CD14-positive monocyte (primary cell): ENCODE measurements around the gene GRK5. TPM values are rescaled to one million over a fixed set of nuclear protein-coding genes. Genes with fewer than 3 reads are reported as not detected.

ENCODE experiments used
- DNase-seq, 3 donors: peaks; one replicate each; pipeline ENCODE4 v3.0.0-alpha.2; 2011 to 2022
- H2AFZ ChIP-seq: 2 replicates; pipeline ENCODE4 v1.6.0; 2012; ENCODE audit warnings: mild to moderate bottlenecking, low read depth, low read length, inconsistent platforms; ENCODE audit not compliant: insufficient read depth, poor library complexity, severe bottlenecking
- H3K27ac ChIP-seq, 2 donors: 1 replicate in 1 of 2; 2 replicates in 1 of 2; pipeline ENCODE4 v1.5.1; 2012 to 2013; ENCODE audit warnings: low read length in 2 of 2, control low read depth in 1 of 2, inconsistent platforms in 1 of 2, low read depth in 1 of 2, mild to moderate bottlenecking in 1 of 2
- H3K27me3 ChIP-seq, 2 donors: one replicate each; pipeline versions ENCODE4 v1.6.0 to v1.6.1; 2011 to 2013; ENCODE audit warnings: low read length in 2 of 2; ENCODE audit not compliant: control insufficient read depth in 2 of 2, insufficient read depth in 2 of 2
- H3K36me3 ChIP-seq, 2 donors: replicated peaks in 1 of 2; 1 replicate in 1 of 2; 2 replicates in 1 of 2; pipeline versions ENCODE4 v1.5.1 to v1.6.1; 2012 to 2013; ENCODE audit warnings: low read length in 2 of 2, control low read depth in 1 of 2, inconsistent platforms in 1 of 2, mild to moderate bottlenecking in 1 of 2; ENCODE audit not compliant: insufficient read depth in 2 of 2, control insufficient read depth in 1 of 2
- H3K4me1 ChIP-seq, 2 donors: 1 replicate in 1 of 2; 2 replicates in 1 of 2; pipeline versions ENCODE4 v1.5.1 to v1.6.1; 2012 to 2013; ENCODE audit warnings: low read length in 2 of 2, control low read depth in 1 of 2, inconsistent platforms in 1 of 2, mild to moderate bottlenecking in 1 of 2, moderate library complexity in 1 of 2; ENCODE audit not compliant: insufficient read depth in 2 of 2, control insufficient read depth in 1 of 2
- H3K4me2 ChIP-seq: replicated peaks from 2 replicates; pipeline ENCODE3; 2012; ENCODE audit warnings: low read length, moderate library complexity, mild to moderate bottlenecking; ENCODE audit not compliant: poor library complexity, severe bottlenecking; ENCODE audit errors: extremely low read depth
- H3K4me3 ChIP-seq, 3 experiments: fragments of 200-600 bp in 1 of 3; sonication (generic) in 1 of 3; replicated peaks in 1 of 3; 1 replicate in 2 of 3; 2 replicates in 1 of 3; pipeline ENCODE4 v1.5.1; 2011 to 2013; ENCODE audit warnings: low read length in 3 of 3, mild to moderate bottlenecking in 3 of 3, control low read depth in 2 of 3, low read depth in 2 of 3, inconsistent platforms in 1 of 3, moderate library complexity in 1 of 3
- H3K79me2 ChIP-seq: 2 replicates; pipeline ENCODE4 v1.6.0; 2012; ENCODE audit warnings: mild to moderate bottlenecking, control low read depth, inconsistent platforms, low read length, moderate library complexity; ENCODE audit not compliant: insufficient read depth
- H3K9ac ChIP-seq: 2 replicates; pipeline ENCODE4 v1.6.0; 2017; ENCODE audit warnings: low read length, mild to moderate bottlenecking; ENCODE audit not compliant: insufficient read depth, poor library complexity, severe bottlenecking
- H3K9me3 ChIP-seq, 2 donors: replicated peaks in 1 of 2; 1 replicate in 1 of 2; 2 replicates in 1 of 2; pipeline versions ENCODE4 v1.5.1 to v1.6.1; 2012 to 2013; ENCODE audit warnings: low read length in 2 of 2, control low read depth in 1 of 2; ENCODE audit not compliant: control insufficient read depth in 1 of 2, insufficient read depth in 1 of 2
- H4K20me1 ChIP-seq: 2 replicates; pipeline ENCODE4 v1.6.0; 2012; ENCODE audit warnings: mild to moderate bottlenecking, low read length, control low read depth, moderate library complexity; ENCODE audit not compliant: insufficient read depth
- H3K27ac Mint-ChIP-seq, 7 donors: one replicate each; pipeline ENCODE4 v1.8.0; 2020; ENCODE audit warnings: mild to moderate bottlenecking in 7 of 7, mixed read lengths in 7 of 7, moderate library complexity in 6 of 7, inconsistent platforms in 2 of 7
- H3K27me3 Mint-ChIP-seq, 3 donors: one replicate each; pipeline ENCODE4 v1.8.0; 2021 to 2022; ENCODE audit warnings: low read depth in 3 of 3, mild to moderate bottlenecking in 3 of 3, mixed read lengths in 3 of 3, moderate library complexity in 3 of 3, inconsistent platforms in 1 of 3
- H3K36me3 Mint-ChIP-seq, 2 donors: one replicate each; pipeline ENCODE4 v1.8.0; 2020; ENCODE audit warnings: mixed read lengths in 2 of 2, inconsistent platforms in 1 of 2, mild to moderate bottlenecking in 1 of 2
- H3K4me1 Mint-ChIP-seq: one replicate; pipeline ENCODE4 v1.8.0; 2020; ENCODE audit warnings: mild to moderate bottlenecking, mixed read lengths
- H3K4me3 Mint-ChIP-seq, 2 donors: one replicate each; pipeline ENCODE4 v1.8.0; 2020; ENCODE audit warnings: mild to moderate bottlenecking in 2 of 2, mixed read lengths in 2 of 2, moderate library complexity in 1 of 2
- H3K9me3 Mint-ChIP-seq, 7 donors: one replicate each; pipeline ENCODE4 v1.8.0; 2020 to 2022; ENCODE audit warnings: mixed read lengths in 7 of 7, mild to moderate bottlenecking in 6 of 7, moderate library complexity in 6 of 7, inconsistent platforms in 2 of 7
- whole genome bisulfite sequencing: methylation state at CpG from one replicate; pipeline ENCODE4 v1.1.5; 2013; ENCODE audit warnings: missing lambda C conversion rate; ENCODE audit not compliant: insufficient coverage; 5-methylcytosine and 5-hydroxymethylcytosine counted together
- intact Hi-C, 2 donors: fragments of 100-400 bp; cut with micrococcal nuclease; formaldehyde crosslinking; loops; one replicate each; pipeline versions ENCODE4 v1.15.0 to v1.15.1; 2023
- polyA plus RNA-seq, 3 donors: library from polyadenylated mRNA; depleted of rRNA in 1 of 3; unstranded in 2 of 3; stranded (reverse) in 1 of 3; fragments of 300-500 nt in 2 of 3; fragments of >200 nt in 1 of 3; fragmentation: Illumina TruSeq in 2 of 3; gene quantifications; 1 replicate in 2 of 3; 2 replicates in 1 of 3; pipeline ENCODE4 v1.2.3, GENCODE V29; 2012 to 2021
- TF ChIP-seq, protein P1 (sequence below): fragments of 200-600 bp; IDR thresholded peaks from one replicate; pipeline ENCODE4 v1.8.0; 2022; ENCODE audit warnings: antibody characterized with exemption, mild to moderate bottlenecking

GRK5 gene
- polyA plus RNA-seq, 3 donors: 1.2 to 6.5 (median 2.8) TPM

DNA sequence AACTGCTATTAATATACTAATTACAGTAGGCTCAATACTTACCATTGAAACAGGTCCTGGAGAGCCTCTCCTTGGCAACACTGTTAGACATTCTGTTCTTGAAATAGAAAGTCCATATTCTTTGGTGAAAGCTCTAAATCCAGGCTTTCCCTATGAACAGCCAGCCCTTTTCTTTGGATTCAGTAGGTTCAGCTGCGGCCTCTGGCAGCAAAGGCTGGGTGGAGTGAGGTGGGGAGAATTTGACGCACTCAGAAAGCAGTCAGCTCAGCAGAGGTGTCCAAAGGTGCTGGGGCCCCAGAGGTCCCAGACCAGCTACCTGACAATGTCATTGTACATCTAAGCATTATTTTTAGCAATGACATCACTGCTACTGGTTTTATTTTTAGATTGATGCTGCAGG, 146.1 kb downstream of the GRK5 start:
- peaks cover 3 to 6% (median 5%) of the 10 kb centered on the region in 3 donors for H3K27me3 Mint-ChIP-seq
- no peaks in the 10 kb centered on the region for H3K27me3 ChIP-seq
- no peak overlapping the region for H3K4me3 Mint-ChIP-seq
- intact Hi-C loops: loop anchor here in 1 of 2 donors (10.0 kb wide), 1 partner anchor 61 kb away; no protein-coding TSS in a partner anchor
- H3K27ac Mint-ChIP-seq: no peak overlapping the region
- peaks cover 13 to 21% of the 10 kb centered on the region in 2 donors for H3K36me3 Mint-ChIP-seq
- H3K36me3 ChIP-seq: peaks cover 0 to 6% of the 10 kb centered on the region in 2 donors
- H3K9ac ChIP-seq: no peak overlapping the region
- H3K4me1 Mint-ChIP-seq: peaks cover 5% of the 10 kb centered on the region
- peaks cover 28 to 34% of the 10 kb centered on the region in 2 donors for H3K9me3 ChIP-seq
- no peak overlapping the region for H3K4me2 ChIP-seq
- peaks cover 17 to 40% (median 33%) of the 10 kb centered on the region in 7 donors for H3K9me3 Mint-ChIP-seq
- TF ChIP-seq, protein P1, sequence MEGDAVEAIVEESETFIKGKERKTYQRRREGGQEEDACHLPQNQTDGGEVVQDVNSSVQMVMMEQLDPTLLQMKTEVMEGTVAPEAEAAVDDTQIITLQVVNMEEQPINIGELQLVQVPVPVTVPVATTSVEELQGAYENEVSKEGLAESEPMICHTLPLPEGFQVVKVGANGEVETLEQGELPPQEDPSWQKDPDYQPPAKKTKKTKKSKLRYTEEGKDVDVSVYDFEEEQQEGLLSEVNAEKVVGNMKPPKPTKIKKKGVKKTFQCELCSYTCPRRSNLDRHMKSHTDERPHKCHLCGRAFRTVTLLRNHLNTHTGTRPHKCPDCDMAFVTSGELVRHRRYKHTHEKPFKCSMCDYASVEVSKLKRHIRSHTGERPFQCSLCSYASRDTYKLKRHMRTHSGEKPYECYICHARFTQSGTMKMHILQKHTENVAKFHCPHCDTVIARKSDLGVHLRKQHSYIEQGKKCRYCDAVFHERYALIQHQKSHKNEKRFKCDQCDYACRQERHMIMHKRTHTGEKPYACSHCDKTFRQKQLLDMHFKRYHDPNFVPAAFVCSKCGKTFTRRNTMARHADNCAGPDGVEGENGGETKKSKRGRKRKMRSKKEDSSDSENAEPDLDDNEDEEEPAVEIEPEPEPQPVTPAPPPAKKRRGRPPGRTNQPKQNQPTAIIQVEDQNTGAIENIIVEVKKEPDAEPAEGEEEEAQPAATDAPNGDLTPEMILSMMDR: no peak
- peaks cover 0 to 10% of the 10 kb centered on the region in 2 donors for H3K4me1 ChIP-seq
- H3K27ac ChIP-seq: no peak overlapping the region
- no peak overlapping the region for H3K4me3 ChIP-seq
- H2AFZ ChIP-seq: no peak overlapping the region
- H4K20me1 ChIP-seq: no peaks in the 10 kb centered on the region
- H3K79me2 ChIP-seq: no peaks in the 10 kb centered on the region
- no peak for DNase-seq
- no CpG with 5 or more reads among the region's 2 CpGs for WGBS

DNA sequence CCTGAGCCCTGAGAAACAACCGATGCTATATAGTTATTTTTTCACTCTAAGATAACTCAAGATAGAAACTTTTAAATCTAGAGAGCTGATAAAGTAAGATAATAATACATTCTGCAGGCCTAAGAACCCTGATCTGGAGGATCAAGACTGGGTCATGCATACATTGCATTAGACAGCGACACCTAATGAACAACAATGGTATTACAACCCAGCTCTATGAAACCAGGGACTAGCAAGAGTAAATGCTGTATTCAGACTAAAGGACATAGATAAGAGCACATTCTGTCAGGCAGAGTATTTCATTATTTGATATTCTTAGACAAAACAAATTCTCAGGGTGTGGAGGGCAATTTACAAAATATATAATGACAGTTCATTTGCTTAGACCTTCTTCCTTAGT, 148.6 kb downstream of the GRK5 start:
- TF ChIP-seq, protein P1: peak; percentile 46
- peaks cover 11% of the 10 kb centered on the region for H3K4me1 Mint-ChIP-seq
- DNase-seq: no peak

More for the DNA sequence above, 148.6 kb downstream of the GRK5 start:
- no peaks in the 10 kb centered on the region for H4K20me1 ChIP-seq
- H2AFZ ChIP-seq: no peak overlapping the region
- no peak overlapping the region for H3K27ac ChIP-seq
- H3K36me3 ChIP-seq: no peaks in the 10 kb centered on the region
- no peak overlapping the region for H3K4me2 ChIP-seq
- WGBS: no CpG with 5 or more reads among the region's 2 CpGs
- Mint-ChIP-seq H3K9me3 (peaks cover 22 to 41% (median 38%) of the 10 kb centered on the region in 7 donors), H3K27ac (no peak overlapping the region), H3K27me3 (peaks cover 3 to 8% (median 6%) of the 10 kb centered on the region in 3 donors), H3K4me3 (no peak overlapping the region), H3K36me3 (peaks cover 9 to 10% of the 10 kb centered on the region in 2 donors)
- H3K4me3 ChIP-seq: no peak overlapping the region
- H3K79me2 ChIP-seq: no peaks in the 10 kb centered on the region
- peaks cover 27 to 36% of the 10 kb centered on the region in 2 donors for H3K9me3 ChIP-seq
- H3K27me3 ChIP-seq: no peaks in the 10 kb centered on the region
- intact Hi-C loops: loop anchor here in 1 of 2 donors (10.0 kb wide), 1 partner anchor 59 kb away; no protein-coding TSS in a partner anchor
- no peak overlapping the region for H3K9ac ChIP-seq
- peaks cover 0 to 6% of the 10 kb centered on the region in 2 donors for H3K4me1 ChIP-seq
